Activated naive CD4-positive, alpha-beta T cell treated with anti-CD3 and anti-CD28 coated beads for 36 hours (primary cell): ENCODE data around the gene PTGR2. TPM values are rescaled to one million over a fixed set of nuclear protein-coding genes. Genes with fewer than 3 reads are reported as not detected.
A peak's percentile ranks its signal among the peaks of the same experiment; 100 is the strongest.
"Not testable (repeated sequence)": the region's sequence is repeated elsewhere in the genome, so short reads cannot be mapped to it uniquely, and the experiment has no call there.

Experiments
- CTCF ChIA-PET: fragments of 350-600 bp; sonication (Branson Sonifier 250); formaldehyde crosslinking; loops from one replicate; lab custom pipeline; 2021; ENCODE audit warnings: antibody characterized with exemption; lab: Charles Lee
- DNase-seq: peaks from one replicate; pipeline ENCODE4 v3.0.0-alpha.2; 2020
- H3K27ac Mint-ChIP-seq: one replicate; pipeline ENCODE4 v1.8.0; 2021; ENCODE audit warnings: mild to moderate bottlenecking, mixed read lengths
- H3K27me3 Mint-ChIP-seq: one replicate; pipeline ENCODE4 v1.8.0; 2021; ENCODE audit warnings: low read depth, mixed read lengths
- H3K36me3 Mint-ChIP-seq: one replicate; pipeline ENCODE4 v1.8.0; 2021; ENCODE audit warnings: low read depth, mixed read lengths
- H3K4me1 Mint-ChIP-seq: one replicate; pipeline ENCODE4 v1.8.0; 2021; ENCODE audit warnings: low read depth, mixed read lengths
- H3K4me3 Mint-ChIP-seq: one replicate; pipeline ENCODE4 v1.8.0; 2021; ENCODE audit warnings: mild to moderate bottlenecking, moderate library complexity, mixed read lengths
- H3K9me3 Mint-ChIP-seq: one replicate; pipeline ENCODE4 v1.8.0; 2021; ENCODE audit warnings: mixed read lengths
- intact Hi-C: fragments of 100-400 bp; cut with micrococcal nuclease; formaldehyde crosslinking; loops from one replicate; pipeline ENCODE4 v1.15.1; 2023
- total RNA-seq, 2 experiments: library from RNA; stranded (reverse); gene quantifications; one replicate each; pipeline ENCODE4 v1.2.3, GENCODE V29; 2021

Gene PTGR2
- total RNA-seq, 2 experiments from 2014 or later, result 10.7 to 14.1 TPM

- Mint-ChIP-seq H3K36me3 (no peaks in the 10 kb centered on the region), H3K9me3 (no peaks in the 10 kb centered on the region), H3K4me1 (peaks cover 13% of the 10 kb centered on the region), H3K27me3 (no peaks in the 10 kb centered on the region), H3K27ac (no peak overlapping the region), H3K4me3 (no peak overlapping the region)
- DNase-seq, result no peak
- CTCF ChIA-PET, result no interaction called here
- intact Hi-C loops, result no loop called here
These were observed 17.4 kb upstream of the PTGR2 start for GRCh38 chr14:73834261-73834625.

GRCh38 chr14:73838293-73839034 lies 13.2 kb upstream of the PTGR2 start:
- DNase-seq, H3K36me3 Mint-ChIP-seq, H3K4me1 Mint-ChIP-seq, H3K27me3 Mint-ChIP-seq, H3K9me3 Mint-ChIP-seq, intact Hi-C loops, H3K27ac Mint-ChIP-seq, H3K4me3 Mint-ChIP-seq: not testable (repeated sequence)
- CTCF ChIA-PET, result interaction anchor here (2.0 kb wide), 1 partner anchor 110 kb away, joined by 9 read pairs; no protein-coding TSS in a partner anchor

GRCh38 chr14:73842201-73842600 lies 9.4 kb upstream of the PTGR2 start:
- Mint-ChIP-seq H3K9me3 (peaks cover 2% of the 10 kb centered on the region), H3K27me3 (no peaks in the 10 kb centered on the region), H3K27ac (no peak overlapping the region), H3K4me3 (no peak overlapping the region), H3K36me3 (no peaks in the 10 kb centered on the region), H3K4me1 (no peaks in the 10 kb centered on the region)
- DNase-seq, result no peak
- intact Hi-C loops, result no loop called here
- CTCF ChIA-PET, result interaction anchor here (0.5 to 2.0 kb wide), 2 partner anchors 8 to 82 kb away, joined by 3 to 5 read pairs; a partner anchor contains a TSS

- Mint-ChIP-seq H3K27ac (no peak overlapping the region), H3K9me3 (peaks cover 2% of the 10 kb centered on the region), H3K4me1 (no peaks in the 10 kb centered on the region), H3K27me3 (no peaks in the 10 kb centered on the region), H3K4me3 (no peak overlapping the region), H3K36me3 (no peaks in the 10 kb centered on the region)
- intact Hi-C loops, result no loop called here
- DNase-seq, result no peak
- CTCF ChIA-PET, result interaction anchor here (2.0 kb wide), 1 partner anchor 8 kb away, joined by 5 read pairs; no protein-coding TSS in a partner anchor
These were observed 8.8 kb upstream of the PTGR2 start for GRCh38 chr14:73842851-73843250.

- Mint-ChIP-seq H3K27me3 (no peaks in the 10 kb centered on the region), H3K4me1 (no peaks in the 10 kb centered on the region), H3K27ac (no peak overlapping the region), H3K4me3 (no peak overlapping the region), H3K36me3 (no peaks in the 10 kb centered on the region), H3K9me3 (peaks cover 2% of the 10 kb centered on the region)
- CTCF ChIA-PET, result no interaction called here
- no peak for DNase-seq
- intact Hi-C loops, result no loop called here
These were observed 8.3 kb upstream of the PTGR2 start for GRCh38 chr14:73843296-73843695.

GRCh38 chr14:73846947-73847346 lies 4.7 kb upstream of the PTGR2 start:
- Mint-ChIP-seq H3K4me3 (no peak overlapping the region), H3K27me3 (no peaks in the 10 kb centered on the region), H3K27ac (no peak overlapping the region), H3K4me1 (peaks cover 11% of the 10 kb centered on the region), H3K9me3 (peaks cover 2% of the 10 kb centered on the region), H3K36me3 (peaks cover 1% of the 10 kb centered on the region)
- no peak for DNase-seq
- intact Hi-C loops, result no loop called here
- CTCF ChIA-PET, result no interaction called here

- Mint-ChIP-seq H3K36me3 (peaks cover 4% of the 10 kb centered on the region), H3K9me3 (no peaks in the 10 kb centered on the region), H3K4me1 (peaks cover 20% of the 10 kb centered on the region), H3K4me3 (peak overlapping the region; percentile 92), H3K27ac (peak overlapping the region; percentile 96), H3K27me3 (no peaks in the 10 kb centered on the region)
- CTCF ChIA-PET, result interaction anchor here (0.8 to 1.8 kb wide), 7 partner anchors 9 to 282 kb away, joined by 3 to 7 read pairs (median 4); partner anchors contain the start of gene ACOT2
- no peak for DNase-seq
- intact Hi-C loops, result loop anchor here (1.0 to 5.0 kb wide), 2 partner anchors 65 to 166 kb away; partner anchors contain the start of genes BBOF1 and ENTPD5
These were observed 631 bp upstream of the PTGR2 start for GRCh38 chr14:73851000-73851399.

- Mint-ChIP-seq H3K27me3 (no peaks in the 10 kb centered on the region), H3K4me3 (no peak overlapping the region), H3K9me3 (no peaks in the 10 kb centered on the region), H3K27ac (no peak overlapping the region), H3K4me1 (no peaks in the 10 kb centered on the region), H3K36me3 (peaks cover 11% of the 10 kb centered on the region)
- CTCF ChIA-PET, result interaction anchor here (0.6 kb wide), 1 partner anchor 11 kb away, joined by 6 read pairs; no protein-coding TSS in a partner anchor
- no peak for DNase-seq
- intact Hi-C loops, result no loop called here
These were observed 7.5 kb downstream of the PTGR2 start for GRCh38 chr14:73859145-73859544.

GRCh38 chr14:73861073-73861472 lies 9.4 kb downstream of the PTGR2 start:
- CTCF ChIA-PET, result interaction anchor here (0.6 kb wide), 1 partner anchor 64 kb away, joined by 3 read pairs; no protein-coding TSS in a partner anchor
- no peak for DNase-seq
- Mint-ChIP-seq H3K36me3 (peaks cover 15% of the 10 kb centered on the region), H3K27me3 (no peaks in the 10 kb centered on the region), H3K4me1 (no peaks in the 10 kb centered on the region), H3K27ac (no peak overlapping the region), H3K4me3 (no peak overlapping the region), H3K9me3 (no peaks in the 10 kb centered on the region)
- intact Hi-C loops, result no loop called here

- no peak for DNase-seq
- Mint-ChIP-seq H3K4me3 (no peak overlapping the region), H3K27ac (no peak overlapping the region), H3K27me3 (no peaks in the 10 kb centered on the region), H3K4me1 (no peaks in the 10 kb centered on the region), H3K9me3 (no peaks in the 10 kb centered on the region), H3K36me3 (peaks cover 15% of the 10 kb centered on the region)
- CTCF ChIA-PET, result no interaction called here
- intact Hi-C loops, result no loop called here
These were observed 10.8 kb downstream of the PTGR2 start for GRCh38 chr14:73862480-73862879.

GRCh38 chr14:73863209-73863608 lies 11.6 kb downstream of the PTGR2 start:
- Mint-ChIP-seq H3K27ac (no peak overlapping the region), H3K9me3 (no peaks in the 10 kb centered on the region), H3K4me1 (no peaks in the 10 kb centered on the region), H3K4me3 (no peak overlapping the region), H3K27me3 (no peaks in the 10 kb centered on the region), H3K36me3 (peaks cover 15% of the 10 kb centered on the region)
- no peak for DNase-seq
- CTCF ChIA-PET, result interaction anchor here (1.1 kb wide), 1 partner anchor 230 kb away, joined by 3 read pairs; no protein-coding TSS in a partner anchor
- intact Hi-C loops, result no loop called here

- DNase-seq, result no peak
- no peak overlapping the region for H3K4me3 Mint-ChIP-seq
- H3K27me3 Mint-ChIP-seq, result no peaks in the 10 kb centered on the region
- no peaks in the 10 kb centered on the region for H3K4me1 Mint-ChIP-seq
- H3K36me3 Mint-ChIP-seq, result peaks cover 14% of the 10 kb centered on the region
- intact Hi-C loops, result no loop called here
- no peak overlapping the region for H3K27ac Mint-ChIP-seq
- no peaks in the 10 kb centered on the region for H3K9me3 Mint-ChIP-seq
- CTCF ChIA-PET, result interaction anchor here (1.2 kb wide), 1 partner anchor 137 kb away, joined by 7 read pairs; no protein-coding TSS in a partner anchor
These were observed 14.0 kb downstream of the PTGR2 start for GRCh38 chr14:73865534-73866113.
